Activated naive CD4-positive, alpha-beta T cell treated with anti-CD3 and anti-CD28 coated beads, Interleukin-2, amount 50 U/mL, for 24 hours (primary cell): ENCODE measurements around the gene ABCB4.

Experiments
- H3K27ac Mint-ChIP-seq: one replicate; pipeline ENCODE4 v1.8.0; 2021; ENCODE audit warnings: mild to moderate bottlenecking, mixed read lengths
- H3K27me3 Mint-ChIP-seq: one replicate; pipeline ENCODE4 v1.8.0; 2021; ENCODE audit warnings: mixed read lengths
- H3K36me3 Mint-ChIP-seq: one replicate; pipeline ENCODE4 v1.8.0; 2021; ENCODE audit warnings: mixed read lengths
- H3K4me1 Mint-ChIP-seq: one replicate; pipeline ENCODE4 v1.8.0; 2021; ENCODE audit warnings: mixed read lengths
- H3K4me3 Mint-ChIP-seq: one replicate; pipeline ENCODE4 v1.8.0; 2021; ENCODE audit warnings: mild to moderate bottlenecking, mixed read lengths
- H3K9me3 Mint-ChIP-seq: one replicate; pipeline ENCODE4 v1.8.0; 2021; ENCODE audit warnings: mixed read lengths

ABCB4 gene

DNA sequence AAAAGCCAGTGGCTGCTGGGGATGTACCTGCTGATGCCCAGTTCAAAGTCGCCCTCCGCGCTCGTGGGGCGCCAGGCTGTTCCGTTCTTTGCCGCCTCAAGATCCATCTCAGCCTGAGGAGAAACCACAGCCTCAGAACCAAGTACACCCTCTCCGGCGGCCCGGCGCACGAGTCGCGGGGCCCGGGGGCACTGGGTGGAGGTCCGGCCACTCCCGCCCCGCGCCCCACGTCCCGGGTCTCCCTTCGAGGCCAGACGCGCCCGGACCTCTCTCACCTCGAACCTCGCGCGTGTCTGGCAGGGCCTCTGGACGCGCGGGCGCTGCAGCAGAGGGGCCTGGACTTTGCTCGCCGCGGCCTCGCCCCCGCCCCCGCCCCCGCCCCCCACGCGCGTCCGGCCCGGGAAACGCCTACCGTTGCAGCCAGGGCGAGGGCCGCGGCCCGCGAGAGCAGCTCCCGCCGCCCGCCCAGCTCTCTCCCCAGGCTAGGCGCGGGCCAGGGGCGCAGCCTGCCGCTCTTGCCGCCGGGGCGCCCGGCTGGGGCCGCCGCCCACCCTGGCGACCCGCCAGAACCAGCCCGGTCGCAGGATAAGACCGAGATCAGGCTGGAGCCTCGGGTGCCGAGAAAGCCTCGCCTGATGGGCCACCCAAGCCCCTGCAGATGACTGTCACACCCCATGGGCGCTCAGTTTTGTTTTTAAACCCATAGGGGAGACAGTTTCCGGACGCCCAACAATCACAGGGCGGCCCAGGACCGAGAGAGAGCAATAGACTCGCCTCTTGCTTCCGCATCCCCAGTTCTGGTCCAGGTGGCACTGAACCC is at the start of gene ABCB4:
Gene ABCB4 (minus strand): TSS at position 322 of the 820 bp plus-strand sequence. CDS start 215 bp downstream, at position 107.
- no peak within 1 kb of the TSS for H3K27ac Mint-ChIP-seq
- no peaks in the 10 kb centered on the region for H3K36me3 Mint-ChIP-seq
- H3K4me1 Mint-ChIP-seq, result peaks cover 14% of the 10 kb centered on the region
- H3K9me3 Mint-ChIP-seq, result no peaks in the 10 kb centered on the region
- peak within 1 kb of the TSS; percentile 51 for H3K4me3 Mint-ChIP-seq
- H3K27me3 Mint-ChIP-seq, result peaks cover 34% of the 10 kb centered on the region

DNA sequence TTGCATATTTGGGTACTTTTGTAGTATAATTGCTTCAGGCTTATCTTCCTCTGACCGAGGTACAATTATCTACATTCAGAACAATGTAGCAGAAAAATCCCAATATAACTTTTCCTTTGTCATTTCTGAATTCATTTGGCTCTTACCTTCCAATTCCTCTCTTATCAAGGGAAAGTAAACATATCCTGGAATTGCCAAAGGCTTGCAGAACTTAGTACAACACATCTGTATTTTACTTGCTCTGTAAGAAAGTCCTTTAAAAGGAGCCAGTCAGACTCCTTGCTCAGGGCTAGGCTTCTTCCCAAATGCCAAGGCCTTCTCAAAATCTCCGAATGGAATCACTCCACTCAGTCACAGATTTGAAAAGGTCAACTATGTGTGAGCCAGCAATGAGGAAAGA is 43.3 kb upstream of the ABCB4 start:
- Mint-ChIP-seq H3K4me1 (no peaks in the 10 kb centered on the region), H3K4me3 (no peak overlapping the region), H3K9me3 (no peaks in the 10 kb centered on the region), H3K27me3 (no peaks in the 10 kb centered on the region), H3K27ac (no peak overlapping the region), H3K36me3 (peaks cover 3% of the 10 kb centered on the region)

DNA sequence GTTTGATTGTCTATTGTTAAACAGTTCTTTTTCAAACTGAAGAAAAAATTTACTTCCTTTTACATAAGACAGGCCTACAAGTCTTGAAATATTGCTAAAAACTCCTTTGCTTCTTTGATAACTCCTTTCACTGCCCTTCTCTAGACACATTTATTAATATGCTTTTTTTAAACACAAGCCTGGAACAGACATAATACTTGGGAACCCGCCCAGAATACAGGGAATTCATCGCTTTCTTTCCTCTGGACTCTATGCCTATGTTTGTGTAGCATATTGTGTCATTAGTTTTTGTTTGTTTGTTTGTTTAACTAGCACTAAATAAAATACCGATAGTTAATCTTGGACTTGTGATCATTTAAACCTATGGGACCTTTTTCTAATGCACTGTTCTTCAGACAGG is 42.4 kb upstream of the ABCB4 start:
- Mint-ChIP-seq H3K9me3 (no peaks in the 10 kb centered on the region), H3K27me3 (no peaks in the 10 kb centered on the region), H3K4me1 (no peaks in the 10 kb centered on the region), H3K4me3 (no peak overlapping the region), H3K27ac (no peak overlapping the region), H3K36me3 (peaks cover 3% of the 10 kb centered on the region)

DNA sequence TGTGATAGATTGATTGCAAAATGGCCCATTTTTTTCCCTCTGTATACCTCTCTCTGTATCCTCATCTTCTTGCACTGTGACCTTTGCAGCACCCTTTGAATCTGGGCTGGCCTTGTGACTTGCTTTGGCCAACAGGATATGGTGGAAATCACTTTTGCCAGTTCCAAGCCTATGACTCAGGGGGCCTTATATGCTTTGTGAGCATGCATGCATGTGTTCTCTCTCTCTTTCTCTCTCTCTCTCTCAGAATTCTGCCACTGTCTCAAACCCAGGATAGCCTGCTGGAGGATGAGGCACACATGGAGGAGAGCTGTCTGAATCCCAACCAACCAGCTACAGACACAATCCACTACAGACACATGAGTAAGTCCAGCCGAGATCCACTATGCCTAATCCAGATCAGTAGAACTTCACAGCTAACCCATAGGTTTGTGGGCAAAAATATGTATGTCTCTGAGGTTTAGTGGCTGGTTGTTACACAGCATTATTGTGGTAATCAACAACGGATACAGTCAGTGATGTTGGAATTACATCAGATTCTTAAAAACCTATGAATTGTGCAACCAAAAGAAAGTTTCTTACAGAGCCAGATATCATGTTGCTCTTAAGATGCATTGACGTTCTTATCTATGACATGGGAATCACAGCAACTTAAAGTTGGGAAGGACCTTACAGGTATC is 41.8 kb upstream of the ABCB4 start:
- H3K36me3 Mint-ChIP-seq, result peaks cover 3% of the 10 kb centered on the region
- no peaks in the 10 kb centered on the region for H3K4me1 Mint-ChIP-seq
- no peaks in the 10 kb centered on the region for H3K27me3 Mint-ChIP-seq
- H3K27ac Mint-ChIP-seq, result no peak overlapping the region
- H3K4me3 Mint-ChIP-seq, result no peak overlapping the region
- H3K9me3 Mint-ChIP-seq, result no peaks in the 10 kb centered on the region

DNA sequence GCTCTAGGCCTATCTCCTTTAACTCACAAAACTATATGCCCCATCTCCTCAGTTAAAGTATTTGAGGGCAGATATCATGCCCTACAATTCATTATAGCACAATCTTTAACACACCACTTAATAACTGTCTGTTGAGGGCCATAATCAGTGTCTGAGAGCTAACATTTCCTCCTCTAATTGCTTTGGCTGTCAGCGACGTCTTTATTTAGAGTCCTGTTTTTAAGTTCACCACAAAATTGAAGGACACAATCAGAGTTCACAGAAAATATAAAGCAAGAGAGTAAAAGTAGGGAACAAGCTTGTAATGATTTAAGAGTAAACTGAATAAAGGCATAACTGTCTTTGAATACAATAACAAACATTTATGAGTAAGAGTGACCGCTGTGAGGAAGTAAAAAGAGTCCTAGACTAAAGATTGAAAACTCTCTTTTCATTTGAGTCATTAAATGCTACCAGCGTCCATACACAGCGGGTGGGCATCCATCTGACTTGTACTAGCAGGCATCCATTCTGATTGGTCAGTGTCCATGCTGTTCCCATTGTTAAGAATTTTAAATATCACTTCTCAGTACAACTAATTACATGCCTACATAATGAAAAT is 38.4 kb upstream of the ABCB4 start:
- H3K4me3 Mint-ChIP-seq, result no peak overlapping the region
- H3K9me3 Mint-ChIP-seq, result no peaks in the 10 kb centered on the region
- no peaks in the 10 kb centered on the region for H3K27me3 Mint-ChIP-seq
- H3K4me1 Mint-ChIP-seq, result no peaks in the 10 kb centered on the region
- H3K36me3 Mint-ChIP-seq, result peaks cover 3% of the 10 kb centered on the region
- no peak overlapping the region for H3K27ac Mint-ChIP-seq

DNA sequence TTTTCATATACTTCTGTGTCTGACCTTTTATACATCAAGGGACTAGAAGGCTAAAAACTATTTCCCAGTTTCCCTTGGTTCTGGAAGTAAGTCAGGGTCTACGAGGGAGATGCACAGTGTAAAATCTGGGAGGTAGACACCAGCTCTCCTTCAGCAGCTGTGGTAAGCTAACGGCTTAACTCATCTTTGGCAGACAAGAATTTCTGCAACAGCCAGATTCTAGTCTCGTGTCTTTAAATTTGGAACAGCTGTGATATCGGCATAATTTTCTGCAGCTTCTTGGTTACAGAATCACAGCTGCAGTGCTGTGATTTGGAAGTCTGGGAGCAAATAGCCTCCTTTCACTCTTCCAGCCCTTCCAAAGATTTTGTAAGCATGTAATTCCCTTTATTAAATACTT is 37.4 kb upstream of the ABCB4 start:
- Mint-ChIP-seq H3K4me3 (no peak overlapping the region), H3K4me1 (no peaks in the 10 kb centered on the region)

DNA sequence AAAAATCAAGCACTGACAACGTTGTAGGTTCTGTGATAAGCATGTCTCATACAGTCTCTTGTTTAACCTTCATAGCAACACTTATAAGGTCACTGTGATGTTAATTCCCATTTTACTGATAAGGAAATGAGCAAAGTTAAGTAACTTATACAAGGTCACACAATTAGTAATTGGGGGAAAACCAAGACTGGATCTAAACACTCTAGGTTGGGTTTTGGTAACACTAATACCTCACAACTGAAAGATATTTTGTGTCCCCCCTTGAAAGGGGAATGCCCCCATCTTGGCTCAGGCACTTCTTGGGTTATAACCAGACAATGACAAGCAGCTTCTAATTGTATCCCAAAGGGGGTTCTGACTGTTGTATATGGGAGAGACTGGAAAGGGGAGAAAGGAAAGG is 36.0 kb upstream of the ABCB4 start:
- Mint-ChIP-seq H3K4me3 (no peak overlapping the region), H3K9me3 (no peaks in the 10 kb centered on the region), H3K27ac (no peak overlapping the region), H3K36me3 (peaks cover 3% of the 10 kb centered on the region), H3K27me3 (no peaks in the 10 kb centered on the region), H3K4me1 (no peaks in the 10 kb centered on the region)

More for the DNA sequence above, 37.4 kb upstream of the ABCB4 start:
- Mint-ChIP-seq H3K36me3 (peaks cover 3% of the 10 kb centered on the region), H3K9me3 (no peaks in the 10 kb centered on the region), H3K27ac (no peak overlapping the region), H3K27me3 (no peaks in the 10 kb centered on the region)

DNA sequence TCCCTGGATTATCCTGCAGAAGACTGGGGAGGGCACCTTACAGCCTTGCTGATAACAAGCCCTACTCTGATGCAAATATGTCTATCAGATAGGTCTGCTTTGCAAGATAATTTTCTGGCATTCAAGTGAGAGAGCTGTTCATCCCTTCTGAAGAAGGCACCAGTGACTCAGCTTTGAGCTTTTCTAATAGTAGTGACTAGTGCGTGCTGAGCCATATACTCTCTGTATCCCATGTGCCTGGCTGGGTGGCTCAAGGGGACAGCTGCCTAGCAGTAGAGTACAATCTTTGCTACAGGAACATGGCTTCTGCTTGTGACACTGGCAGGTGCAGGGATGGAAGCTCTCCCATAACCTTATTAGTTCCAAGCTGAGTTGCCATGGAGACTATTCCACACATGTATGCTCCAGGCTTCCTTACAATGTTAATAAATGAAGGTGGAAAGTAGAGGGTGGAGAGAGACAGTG is 35.0 kb upstream of the ABCB4 start:
- H3K4me3 Mint-ChIP-seq, result no peak overlapping the region
- no peaks in the 10 kb centered on the region for H3K9me3 Mint-ChIP-seq
- no peaks in the 10 kb centered on the region for H3K27me3 Mint-ChIP-seq
- peaks cover 5% of the 10 kb centered on the region for H3K36me3 Mint-ChIP-seq
- H3K4me1 Mint-ChIP-seq, result no peaks in the 10 kb centered on the region
- no peak overlapping the region for H3K27ac Mint-ChIP-seq

DNA sequence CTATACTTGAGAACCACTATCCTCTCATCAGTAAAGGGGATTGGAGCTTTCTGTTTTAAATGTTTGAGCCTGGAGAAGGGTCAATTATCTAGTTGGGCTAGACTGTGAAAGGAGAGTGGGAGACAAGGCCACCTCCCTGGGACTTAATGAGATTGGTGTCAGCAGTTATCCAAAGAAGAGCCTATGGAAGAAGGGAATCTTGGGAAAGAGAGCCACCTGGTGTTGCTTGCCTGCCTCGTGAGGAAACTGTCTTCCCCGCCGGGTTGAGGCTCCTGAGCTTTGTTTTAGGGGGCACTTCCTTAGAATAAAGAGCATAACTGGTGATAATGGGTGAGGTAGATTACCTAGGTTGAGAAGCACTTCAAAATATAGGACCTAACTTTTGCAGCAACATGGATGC is 32.0 kb upstream of the ABCB4 start:
- peaks cover 2% of the 10 kb centered on the region for H3K36me3 Mint-ChIP-seq
- H3K27me3 Mint-ChIP-seq, result no peaks in the 10 kb centered on the region
- no peak overlapping the region for H3K27ac Mint-ChIP-seq
- no peaks in the 10 kb centered on the region for H3K9me3 Mint-ChIP-seq
- H3K4me3 Mint-ChIP-seq, result no peak overlapping the region
- no peaks in the 10 kb centered on the region for H3K4me1 Mint-ChIP-seq

DNA sequence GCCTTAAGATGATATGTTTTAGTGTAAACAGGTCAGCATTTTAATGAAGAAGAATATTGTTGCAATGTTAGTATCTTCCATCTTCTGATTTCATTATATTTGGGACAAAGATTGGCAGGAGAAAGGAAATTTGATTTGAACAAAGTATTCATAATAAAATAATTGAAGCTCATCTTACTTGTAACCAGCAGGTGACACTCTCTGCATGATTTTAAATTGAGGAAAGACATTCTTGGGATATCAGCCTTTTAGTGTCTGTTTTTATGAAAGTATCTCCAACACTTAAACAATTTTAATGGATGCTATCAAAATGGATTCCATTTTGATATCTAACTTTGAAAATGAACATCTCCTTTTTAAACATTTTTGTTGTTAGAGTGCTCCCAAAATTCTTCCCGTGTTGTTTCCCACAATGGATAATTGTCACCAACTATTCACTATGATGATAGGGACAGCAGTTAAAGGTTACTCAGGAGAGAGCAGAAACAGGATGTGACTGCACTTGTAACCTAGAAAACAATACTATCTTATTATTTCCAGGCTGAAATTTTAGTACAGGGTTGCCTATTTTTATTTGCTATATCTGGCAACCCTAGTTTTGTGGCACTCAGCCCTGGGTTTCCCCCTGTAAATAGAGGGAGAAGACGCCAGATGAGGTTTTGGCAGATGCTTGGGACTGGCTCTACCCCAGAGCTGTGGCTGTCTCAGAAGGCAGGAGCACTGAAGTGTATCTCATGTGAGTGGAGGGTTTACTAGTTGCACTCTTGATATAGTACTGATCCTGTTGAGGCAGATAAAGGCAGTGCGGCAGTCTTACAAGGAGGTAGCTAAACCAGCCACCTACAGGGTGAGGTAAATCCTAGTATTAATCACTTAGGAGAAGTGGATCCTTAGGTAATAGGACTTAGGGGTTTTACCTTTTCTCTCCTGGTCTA is 31.0 kb upstream of the ABCB4 start:
- H3K36me3 Mint-ChIP-seq, result peaks cover 2% of the 10 kb centered on the region
- no peaks in the 10 kb centered on the region for H3K9me3 Mint-ChIP-seq
- H3K4me1 Mint-ChIP-seq, result no peaks in the 10 kb centered on the region
- no peak overlapping the region for H3K4me3 Mint-ChIP-seq
- no peaks in the 10 kb centered on the region for H3K27me3 Mint-ChIP-seq
- H3K27ac Mint-ChIP-seq, result no peak overlapping the region

DNA sequence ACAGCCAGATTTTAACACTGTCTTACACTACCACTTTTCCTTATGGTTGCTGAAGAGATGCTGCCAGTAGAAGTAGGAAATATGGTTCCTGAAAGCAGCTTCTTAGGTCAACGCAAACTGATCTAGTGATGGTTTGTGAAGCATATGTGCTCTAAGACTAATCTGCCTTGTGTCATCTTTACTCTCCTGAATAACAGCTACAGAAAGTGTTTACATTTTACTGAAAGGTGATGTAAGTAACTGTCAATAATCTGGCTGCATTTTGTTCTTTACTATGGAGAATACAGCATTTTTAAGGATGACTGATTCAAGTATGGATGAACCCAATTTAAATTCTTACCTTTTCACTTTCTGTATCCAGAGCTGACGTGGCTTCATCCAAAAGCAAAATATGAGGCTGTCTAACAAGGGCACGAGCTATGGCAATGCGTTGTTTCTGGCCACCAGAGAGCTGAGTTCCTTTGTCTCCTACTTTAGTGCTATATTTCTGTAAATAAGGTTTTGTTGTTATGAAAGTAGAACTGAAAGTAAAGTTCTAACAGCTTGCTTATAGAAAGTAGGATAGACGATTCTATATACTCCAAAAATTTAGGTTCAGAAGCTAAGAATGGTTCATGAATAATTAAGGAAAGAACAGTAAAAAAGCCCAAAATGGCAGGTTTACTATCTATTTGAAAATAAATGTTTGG is 30.2 kb upstream of the ABCB4 start:
- Mint-ChIP-seq H3K27me3 (peaks cover under 1% of the 10 kb centered on the region), H3K4me1 (no peaks in the 10 kb centered on the region), H3K27ac (no peak overlapping the region), H3K36me3 (peaks cover 2% of the 10 kb centered on the region), H3K4me3 (no peak overlapping the region), H3K9me3 (no peaks in the 10 kb centered on the region)

DNA sequence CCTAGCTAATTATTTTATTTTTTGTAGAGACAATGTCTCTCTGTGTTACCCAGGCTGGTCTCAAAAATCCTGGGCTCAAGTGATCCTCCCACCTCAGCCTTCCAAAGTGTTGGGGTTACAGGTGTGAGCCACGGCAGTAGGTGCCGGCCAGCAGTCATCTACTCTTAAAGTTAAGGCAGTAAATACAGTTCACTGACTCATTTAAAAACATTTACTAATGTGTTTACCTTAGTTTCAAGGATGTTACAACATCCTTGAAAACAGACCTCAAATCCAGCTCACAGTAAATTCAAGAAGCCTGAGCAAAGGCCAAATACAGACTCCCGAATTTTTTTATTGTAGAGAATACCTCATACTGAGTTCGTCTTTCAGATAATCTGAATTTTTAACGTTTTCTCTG is 29.6 kb upstream of the ABCB4 start:
- Mint-ChIP-seq H3K27ac (no peak overlapping the region), H3K9me3 (no peaks in the 10 kb centered on the region), H3K36me3 (peaks cover 2% of the 10 kb centered on the region), H3K27me3 (peaks cover 2% of the 10 kb centered on the region), H3K4me1 (no peaks in the 10 kb centered on the region), H3K4me3 (no peak overlapping the region)

DNA sequence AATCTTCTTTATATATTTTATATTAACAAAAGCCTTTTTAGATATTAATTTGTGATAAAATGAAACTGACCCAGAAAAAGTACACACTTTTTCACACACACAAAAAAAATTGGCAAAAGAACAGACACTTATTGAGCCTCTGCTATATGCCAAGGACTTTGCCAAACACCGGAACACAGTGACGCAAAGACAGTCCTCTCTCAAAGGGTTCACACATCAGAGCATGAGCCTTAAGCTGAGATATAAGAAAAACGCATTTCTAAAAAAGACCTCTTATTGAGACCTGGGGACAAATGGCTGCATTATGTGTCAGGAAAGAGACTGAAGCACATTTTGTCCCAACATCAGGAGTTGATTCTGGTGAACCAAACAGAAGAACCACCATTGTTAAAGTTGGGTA is 24.0 kb upstream of the ABCB4 start:
- Mint-ChIP-seq H3K27ac (no peak overlapping the region), H3K36me3 (no peaks in the 10 kb centered on the region), H3K4me1 (no peaks in the 10 kb centered on the region), H3K9me3 (no peaks in the 10 kb centered on the region), H3K4me3 (no peak overlapping the region), H3K27me3 (peaks cover 2% of the 10 kb centered on the region)

DNA sequence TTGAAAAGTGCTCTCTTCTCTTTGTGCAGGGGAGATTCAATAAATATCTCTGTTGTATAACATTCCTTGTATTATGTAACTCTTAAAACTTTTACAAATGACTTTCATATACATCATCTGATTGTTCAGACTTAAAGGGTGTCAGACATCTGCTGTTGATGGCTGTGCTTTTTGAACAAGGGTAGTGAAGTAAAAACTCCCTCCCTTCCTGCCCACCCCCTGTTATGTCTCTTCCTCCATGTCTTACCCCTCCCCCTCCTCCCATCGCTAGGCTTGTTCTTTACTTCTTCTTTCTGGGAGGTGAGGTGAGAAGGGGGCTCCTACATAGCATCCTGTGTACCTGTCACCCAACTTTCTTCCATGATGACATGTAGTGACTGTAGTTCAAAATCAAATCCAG is 23.4 kb upstream of the ABCB4 start:
- Mint-ChIP-seq H3K4me3 (no peak overlapping the region), H3K27ac (no peak overlapping the region), H3K4me1 (no peaks in the 10 kb centered on the region), H3K36me3 (no peaks in the 10 kb centered on the region), H3K27me3 (peaks cover 2% of the 10 kb centered on the region), H3K9me3 (no peaks in the 10 kb centered on the region)

DNA sequence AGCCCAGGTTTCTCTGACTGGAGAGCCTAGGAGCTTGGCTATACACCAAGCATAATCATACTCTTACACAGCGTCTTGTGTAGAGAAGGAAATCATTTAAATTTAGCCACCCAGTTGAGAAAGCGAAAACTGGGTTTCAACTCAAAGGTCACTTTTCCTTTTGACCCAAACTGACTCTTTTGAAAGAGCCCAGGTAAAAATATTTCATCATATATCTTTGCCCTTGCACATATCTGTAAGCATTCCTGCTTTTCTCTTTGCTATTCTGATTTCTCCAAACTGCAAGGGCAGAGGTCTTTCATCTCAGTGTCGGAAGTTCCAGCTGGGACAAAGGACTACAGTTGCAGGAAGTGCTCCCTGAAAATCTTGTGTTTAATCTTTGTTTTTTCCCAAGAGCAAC is 22.0 kb upstream of the ABCB4 start:
- Mint-ChIP-seq H3K9me3 (no peaks in the 10 kb centered on the region), H3K4me1 (no peaks in the 10 kb centered on the region), H3K27me3 (peaks cover 2% of the 10 kb centered on the region), H3K36me3 (no peaks in the 10 kb centered on the region), H3K27ac (no peak overlapping the region), H3K4me3 (no peak overlapping the region)
